GM21526 (cell line): ENCODE measurements around the gene SEZ6L.

ENCODE experiments used
- ATAC-seq: cut with Tn5 transposase; IDR thresholded peaks from one replicate; pipeline ENCODE4 v1.9.1; 2021; ENCODE audit warnings: moderate library complexity; ENCODE audit not compliant: unreplicated experiment, low FRiP score

SEZ6L gene

GRCh38 chr22:26326803-26327202 is 157.5 kb downstream of the SEZ6L start:
- ATAC-seq = no peak

- ATAC-seq = no peak
Observed at GRCh38 chr22:26327306-26327705, 158.0 kb downstream of the SEZ6L start.

GRCh38 chr22:26328221-26328620 is 159.0 kb downstream of the SEZ6L start:
- no peak for ATAC-seq

GRCh38 chr22:26330971-26331625 is 161.8 kb downstream of the SEZ6L start:
- ATAC-seq = no peak

GRCh38 chr22:26333088-26333800 is 164.0 kb downstream of the SEZ6L start:
- no peak for ATAC-seq

GRCh38 chr22:26334232-26334631 is 165.0 kb downstream of the SEZ6L start:
- ATAC-seq = no peak

GRCh38 chr22:26336773-26337172 is 167.5 kb downstream of the SEZ6L start:
- ATAC-seq = no peak

GRCh38 chr22:26339755-26340154 is 170.5 kb downstream of the SEZ6L start:
- ATAC-seq = no peak

GRCh38 chr22:26342745-26343410 is 173.6 kb downstream of the SEZ6L start:
- no peak for ATAC-seq

GRCh38 chr22:26345496-26345895 is 176.2 kb downstream of the SEZ6L start:
- no peak for ATAC-seq

- ATAC-seq = no peak
Observed at GRCh38 chr22:26348810-26349526, 179.7 kb downstream of the SEZ6L start.

- no peak for ATAC-seq
Observed at GRCh38 chr22:26354707-26355106, 185.4 kb downstream of the SEZ6L start.

GRCh38 chr22:26357281-26357680 is 188.0 kb downstream of the SEZ6L start:
- no peak for ATAC-seq

- no peak for ATAC-seq
Observed at GRCh38 chr22:26357813-26358212, 188.6 kb downstream of the SEZ6L start.

- ATAC-seq = no peak
Observed at GRCh38 chr22:26359156-26359555, 189.9 kb downstream of the SEZ6L start.

- ATAC-seq = no peak
Observed at GRCh38 chr22:26360169-26360885, 191.1 kb downstream of the SEZ6L start.

GRCh38 chr22:26362471-26362870 is 193.2 kb downstream of the SEZ6L start:
- ATAC-seq = no peak

- ATAC-seq = peak; percentile 84
Observed at GRCh38 chr22:26364066-26365015, 195.1 kb downstream of the SEZ6L start.
